GM12891 (cell line): ENCODE measurements around the gene CEBPE.

ENCODE experiments used
- DNase-seq: peaks from one replicate; pipeline ENCODE4 v3.0.0; 2011; ENCODE audit warnings: low spot score; ENCODE audit not compliant: insufficient read length
- FAIRE-seq: peaks from 2 replicates; lab custom pipeline; 2011; peaks lifted over from hg19 to GRCh38; lab: Jason Lieb, UNC
- PAX5 ChIP-seq: IDR thresholded peaks from 2 replicates; pipeline ENCODE4 v1.6.1; 2011; ENCODE audit warnings: low read length, moderate library complexity, mild to moderate bottlenecking; ENCODE audit not compliant: insufficient read depth, severe bottlenecking
- POLR2A ChIP-seq: IDR thresholded peaks from 2 replicates; pipeline ENCODE4 v1.6.1; 2011; ENCODE audit warnings: low read depth, low read length, control low read depth
- POLR2AphosphoS5 ChIP-seq: IDR thresholded peaks from 2 replicates; pipeline ENCODE4 v1.6.1; 2011; ENCODE audit warnings: low read depth, low read length, control low read depth
- POU2F2 ChIP-seq: IDR thresholded peaks from 2 replicates; pipeline ENCODE4 v1.6.1; 2011; ENCODE audit warnings: low read depth, mild to moderate bottlenecking, control low read depth, low read length, moderate library complexity
- SPI1 ChIP-seq: IDR thresholded peaks from 2 replicates; pipeline ENCODE4 v1.6.1; 2011; ENCODE audit warnings: low read depth, low read length, control low read depth
- TAF1 ChIP-seq: IDR thresholded peaks from 2 replicates; pipeline ENCODE4 v1.6.1; 2011; ENCODE audit warnings: low read depth, low read length, control low read depth

The CEBPE gene

DNA sequence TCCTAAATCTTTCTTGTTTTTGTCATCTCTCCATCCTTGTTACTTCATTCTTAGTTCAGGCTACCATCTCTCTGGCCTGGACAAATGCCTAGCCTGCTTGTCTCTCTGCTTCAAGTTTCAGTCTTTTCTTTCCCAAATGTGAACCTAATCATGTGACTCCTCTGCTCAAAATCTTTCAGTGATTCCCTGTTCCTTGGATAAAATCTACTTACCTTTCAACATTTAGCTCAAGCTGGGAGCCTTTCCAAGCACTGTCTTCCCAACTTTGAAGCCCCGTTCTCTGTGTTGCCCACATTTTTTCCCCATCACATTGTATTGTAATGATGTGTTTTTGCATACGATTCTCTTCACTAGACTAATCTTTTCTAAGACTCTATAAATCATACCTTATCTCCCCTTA, 39.7 kb upstream of the CEBPE start:
- FAIRE-seq = no peak
- no peak for DNase-seq
- TF ChIP-seq POU2F2 (no peak), PAX5 (no peak), SPI1 (no peak), POLR2AphosphoS5 (no peak), TAF1 (no peak), POLR2A (no peak)

DNA sequence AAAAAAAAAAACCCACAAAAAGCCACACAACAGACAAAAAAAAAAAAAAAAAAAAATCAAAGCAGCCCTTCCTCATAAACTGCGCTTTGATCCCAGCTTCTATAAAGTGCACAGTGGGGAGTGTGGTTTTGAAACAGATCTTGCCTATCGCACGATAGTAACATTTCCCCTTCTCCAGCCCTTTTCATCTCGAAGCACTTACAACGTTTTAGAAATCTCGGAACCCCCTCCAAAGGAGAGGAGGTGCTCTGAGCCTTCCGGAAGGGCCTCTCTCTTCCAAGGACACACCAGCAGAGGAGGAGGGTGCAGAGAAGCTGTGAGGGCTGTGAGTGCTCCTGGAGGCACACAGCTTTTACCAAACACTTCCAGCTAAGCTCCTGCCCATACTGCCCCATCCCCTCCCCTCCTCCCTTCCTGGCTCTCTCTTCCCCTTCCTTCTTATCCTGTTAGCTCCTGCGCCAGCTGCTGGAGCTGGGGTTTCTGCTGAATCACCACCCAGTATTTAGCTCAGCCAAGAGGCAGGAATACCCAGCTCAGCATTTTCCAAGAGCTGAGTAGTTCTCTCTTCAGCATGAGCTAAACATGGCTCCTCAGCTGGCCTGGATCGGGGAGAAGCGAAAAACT, 36.0 kb upstream of the CEBPE start:
- DNase-seq = no peak
- FAIRE-seq = no peak
- TF ChIP-seq POLR2AphosphoS5 (no peak), PAX5 (no peak), TAF1 (no peak), POLR2A (no peak), POU2F2 (no peak), SPI1 (no peak)

DNA sequence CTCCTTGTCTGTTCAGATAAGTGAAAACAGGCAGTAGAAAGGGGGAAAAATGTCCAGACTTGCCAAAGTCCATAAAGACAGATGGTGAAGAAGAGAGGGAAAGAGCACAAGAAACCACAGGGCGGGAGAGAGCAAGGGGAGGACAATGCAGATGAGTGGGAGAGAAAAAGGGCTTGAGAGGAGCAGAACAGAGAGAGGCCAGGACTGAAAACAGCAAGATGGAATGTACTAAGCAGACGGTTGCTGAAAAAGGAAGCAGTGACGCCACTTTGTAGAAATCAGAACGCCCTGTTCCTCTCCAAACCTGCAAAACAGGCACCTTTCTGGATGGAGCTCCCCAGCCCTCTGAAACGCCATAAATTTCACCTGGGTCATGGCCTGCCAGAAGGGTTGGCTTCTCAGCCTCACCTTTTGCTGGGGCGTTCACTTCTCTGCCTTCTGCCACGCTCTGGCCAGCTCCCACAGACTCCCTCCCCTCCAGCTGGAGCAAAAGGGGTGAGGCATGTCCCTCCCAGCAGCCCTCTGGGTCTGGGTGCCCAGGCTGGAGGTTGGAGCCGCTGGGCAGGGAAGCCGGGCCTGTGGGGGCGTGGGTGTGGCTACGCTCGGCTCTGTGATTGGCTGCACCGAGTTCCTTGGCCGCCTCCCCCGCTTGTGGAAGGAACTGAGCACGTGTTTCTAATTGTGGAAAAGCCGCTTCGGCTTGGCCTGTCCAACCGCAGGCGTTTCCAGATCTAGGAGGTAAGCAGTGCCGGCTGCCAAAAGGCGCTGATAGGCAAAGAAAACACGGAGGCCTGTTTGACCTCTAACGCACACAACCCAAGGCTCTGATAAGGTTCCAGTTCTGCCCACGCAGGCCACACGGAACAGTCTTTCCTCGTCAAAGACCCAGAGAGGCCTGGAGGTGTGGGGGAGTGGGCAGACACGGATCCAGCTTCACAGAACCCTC, 35.1 kb upstream of the CEBPE start:
- TF ChIP-seq SPI1 (no peak), PAX5 (no peak), POU2F2 (no peak), POLR2AphosphoS5 (no peak), POLR2A (no peak), TAF1 (no peak)
- DNase-seq (no peak), FAIRE-seq (no peak)

DNA sequence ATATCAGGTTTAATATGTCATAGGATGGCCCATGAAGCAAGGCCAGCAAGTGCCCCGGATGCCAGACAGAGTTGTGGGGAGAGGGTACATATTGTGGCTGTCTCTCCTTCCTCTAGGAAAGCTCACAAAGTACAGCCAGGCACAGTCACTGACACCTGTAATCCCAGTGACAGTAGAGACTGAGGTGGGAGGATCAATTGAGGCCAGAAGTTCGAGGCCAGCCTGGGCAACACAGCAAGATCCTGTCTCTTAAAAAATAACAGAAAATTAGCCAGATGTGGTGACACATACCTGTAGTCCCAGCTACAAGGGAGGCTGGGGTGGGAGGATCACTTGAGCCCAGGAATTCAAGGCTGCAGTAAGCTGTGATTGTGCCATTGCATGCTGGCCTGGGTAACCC, 32.3 kb upstream of the CEBPE start:
- no peak for FAIRE-seq
- no peak for DNase-seq
- TF ChIP-seq POLR2AphosphoS5 (no peak), POU2F2 (no peak), SPI1 (no peak), TAF1 (no peak), PAX5 (no peak), POLR2A (no peak)

DNA sequence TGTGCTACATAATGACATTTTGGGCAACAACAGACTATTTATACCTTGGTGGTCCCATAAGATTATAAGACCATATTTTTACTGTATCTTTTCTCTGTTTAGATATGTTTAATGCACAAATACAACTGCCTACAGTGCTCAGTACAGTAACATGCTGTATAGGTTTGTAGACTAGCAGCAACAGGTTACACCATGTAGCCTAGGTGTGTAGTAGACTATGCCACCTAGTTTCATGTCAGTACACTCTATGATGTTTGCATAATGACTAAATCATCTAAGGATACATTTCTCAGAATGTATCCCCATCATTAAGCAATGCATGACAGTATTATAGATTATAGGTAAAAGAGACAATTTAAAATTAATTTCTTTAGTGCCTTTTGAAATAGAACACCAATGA, 30.7 kb upstream of the CEBPE start:
- TF ChIP-seq POLR2AphosphoS5 (no peak), PAX5 (no peak), SPI1 (no peak), POU2F2 (no peak), TAF1 (no peak), POLR2A (no peak)
- FAIRE-seq (no peak), DNase-seq (no peak)

DNA sequence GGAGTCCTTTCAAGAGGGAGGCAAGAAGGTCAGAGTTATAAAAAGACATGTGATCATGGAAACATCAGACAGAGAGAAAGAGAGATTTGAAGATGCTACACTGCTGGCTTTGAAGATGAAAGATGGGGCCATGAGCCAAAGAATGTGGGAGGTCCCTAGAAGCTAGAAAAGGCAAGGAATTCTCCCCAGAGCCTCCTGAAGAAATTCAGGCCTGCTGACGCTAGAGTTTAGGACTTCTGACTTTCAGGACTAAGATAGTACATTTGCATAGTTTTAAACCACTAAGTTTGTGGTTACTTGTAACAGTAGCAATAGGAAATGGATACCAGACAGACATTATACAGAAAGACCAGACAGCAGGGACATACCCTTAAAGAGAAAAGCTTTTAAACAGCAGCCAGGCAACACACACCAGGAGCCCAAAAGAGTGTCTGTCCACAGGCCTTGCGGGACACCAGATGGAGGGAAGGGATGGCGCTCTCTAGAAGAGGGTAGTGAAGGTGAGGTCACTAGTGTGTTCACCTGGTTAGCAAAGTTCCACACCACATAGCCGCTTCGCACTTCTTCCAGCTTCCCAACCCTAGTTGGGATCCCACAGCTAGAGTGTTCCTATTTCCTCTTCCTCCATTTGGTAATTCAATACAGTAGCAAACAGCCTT, 29.7 kb upstream of the CEBPE start:
- DNase-seq (no peak), FAIRE-seq (no peak)
- TF ChIP-seq TAF1 = no peak
- TF ChIP-seq POLR2A = no peak

DNA sequence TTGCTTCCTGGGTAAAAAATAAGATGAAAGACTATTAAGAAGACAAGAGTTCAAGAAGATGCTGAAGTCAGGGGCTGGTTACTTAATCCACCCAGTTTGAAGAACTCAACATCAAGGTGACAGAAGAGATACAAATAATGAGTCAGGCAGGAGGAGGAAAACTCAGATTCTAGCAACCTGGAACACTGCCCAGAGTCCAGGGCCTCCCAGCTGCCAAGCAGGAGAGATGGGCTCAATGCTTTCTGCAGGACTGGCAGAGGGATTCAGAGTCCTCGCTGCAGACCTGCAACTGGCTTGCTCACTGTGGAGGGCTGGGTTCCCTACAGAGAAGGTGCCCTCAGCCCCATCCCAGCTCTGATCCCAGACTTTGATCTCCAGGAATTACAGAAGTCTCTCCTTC, 28.6 kb upstream of the CEBPE start:
- TF ChIP-seq SPI1 = no peak
- no peak for FAIRE-seq
- DNase-seq = no peak

DNA sequence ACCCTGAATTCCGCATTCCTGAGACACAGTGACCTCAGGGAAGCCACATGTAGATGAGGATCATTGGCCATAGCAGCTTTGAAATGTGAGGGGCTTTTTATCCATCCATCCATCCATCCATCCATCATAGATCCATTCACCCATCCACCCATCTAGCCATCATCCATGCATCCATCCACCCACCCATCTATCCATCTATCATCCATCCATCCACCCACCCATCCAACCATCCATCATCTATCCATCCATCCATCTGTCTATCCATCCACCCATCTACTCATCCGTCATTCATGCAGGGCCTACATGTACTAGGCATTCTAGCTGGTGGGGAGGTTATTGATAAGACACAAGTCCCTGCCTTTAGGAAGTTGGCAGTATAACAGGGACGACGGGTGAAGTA, 27.9 kb upstream of the CEBPE start:
- TF ChIP-seq POU2F2 (no peak), POLR2A (no peak), TAF1 (no peak), PAX5 (no peak), SPI1 (no peak), POLR2AphosphoS5 (no peak)
- FAIRE-seq (no peak), DNase-seq (no peak)

DNA sequence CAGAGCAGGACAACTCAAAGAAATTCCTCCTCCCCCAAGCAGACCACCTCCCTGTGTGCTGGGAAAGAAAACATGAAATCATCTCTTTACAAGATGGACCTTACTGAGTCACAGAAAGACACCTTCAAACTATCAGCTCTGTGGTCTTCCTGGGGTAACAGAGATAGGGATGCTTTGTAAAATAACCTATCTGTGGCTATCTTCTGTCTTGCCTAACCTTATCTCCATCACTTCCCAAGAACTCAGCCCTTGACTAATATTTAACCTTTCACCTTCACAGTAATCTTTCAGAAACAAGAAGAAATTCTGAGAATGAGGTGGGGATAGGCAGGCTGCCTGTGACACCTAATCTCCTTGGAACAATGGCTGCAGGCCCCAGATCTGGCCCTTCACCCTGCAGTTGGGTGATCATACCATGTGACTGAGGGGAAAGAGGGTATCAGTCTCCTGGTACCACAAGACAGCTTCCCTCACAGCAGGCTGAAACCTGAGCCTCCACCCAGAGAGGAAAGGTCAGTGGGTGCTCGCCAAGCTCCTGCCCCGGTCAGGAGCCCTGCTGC, 27.4 kb upstream of the CEBPE start:
- no peak for DNase-seq
- TF ChIP-seq TAF1 (no peak), POLR2A (no peak), PAX5 (no peak), POU2F2 (no peak), POLR2AphosphoS5 (no peak), SPI1 (no peak)
- no peak for FAIRE-seq
